Rectal smooth muscle tissue (tissue), 1 donor: ENCODE results near the gene CABLES1.

Source experiments
- H3K27ac ChIP-seq: one replicate; pipeline ENCODE4 v1.7.0; 2013; ENCODE audit warnings: low read depth, low read length, inconsistent platforms
- H3K27me3 ChIP-seq: one replicate; pipeline ENCODE4 v1.7.0; 2013; ENCODE audit warnings: low read length; ENCODE audit not compliant: control insufficient read depth, insufficient read depth
- H3K36me3 ChIP-seq: one replicate; pipeline ENCODE4 v1.7.0; 2013; ENCODE audit warnings: low read length; ENCODE audit not compliant: control insufficient read depth, insufficient read depth
- H3K4me1 ChIP-seq: one replicate; pipeline ENCODE4 v1.7.0; 2013; ENCODE audit warnings: low read length; ENCODE audit not compliant: control insufficient read depth, insufficient read depth
- H3K4me3 ChIP-seq: one replicate; pipeline ENCODE4 v1.7.0; 2013; ENCODE audit warnings: low read length
- H3K9ac ChIP-seq: one replicate; pipeline ENCODE4 v1.7.0; 2013; ENCODE audit warnings: low read length

CABLES1 gene

GRCh38 chr18:23230686-23231085 lies 95.4 kb downstream of the CABLES1 start:
- H3K4me1 ChIP-seq, result peaks cover 18% of the 10 kb centered on the region
- no peak overlapping the region for H3K9ac ChIP-seq
- H3K4me3 ChIP-seq, result no peak overlapping the region
- H3K27me3 ChIP-seq, result no peaks in the 10 kb centered on the region
- H3K36me3 ChIP-seq, result no peaks in the 10 kb centered on the region
- no peak overlapping the region for H3K27ac ChIP-seq

- H3K4me1 ChIP-seq, result peaks cover 13% of the 10 kb centered on the region
- H3K27me3 ChIP-seq, result no peaks in the 10 kb centered on the region
- H3K36me3 ChIP-seq, result no peaks in the 10 kb centered on the region
- H3K27ac ChIP-seq, result no peak overlapping the region
- no peak overlapping the region for H3K4me3 ChIP-seq
- no peak overlapping the region for H3K9ac ChIP-seq
Observed at GRCh38 chr18:23231340-23232021, 96.2 kb downstream of the CABLES1 start.

GRCh38 chr18:23232331-23232730 lies 97.0 kb downstream of the CABLES1 start:
- no peak overlapping the region for H3K27ac ChIP-seq
- no peak overlapping the region for H3K9ac ChIP-seq
- H3K4me3 ChIP-seq, result no peak overlapping the region
- H3K36me3 ChIP-seq, result no peaks in the 10 kb centered on the region
- H3K27me3 ChIP-seq, result no peaks in the 10 kb centered on the region
- peaks cover 11% of the 10 kb centered on the region for H3K4me1 ChIP-seq

- no peak overlapping the region for H3K4me3 ChIP-seq
- no peaks in the 10 kb centered on the region for H3K27me3 ChIP-seq
- no peak overlapping the region for H3K27ac ChIP-seq
- no peak overlapping the region for H3K9ac ChIP-seq
- peaks cover 11% of the 10 kb centered on the region for H3K4me1 ChIP-seq
- H3K36me3 ChIP-seq, result no peaks in the 10 kb centered on the region
Observed at GRCh38 chr18:23234619-23235018, 99.3 kb downstream of the CABLES1 start.

- Histone ChIP-seq H3K27ac (no peak overlapping the region), H3K4me3 (no peak overlapping the region), H3K27me3 (no peaks in the 10 kb centered on the region), H3K36me3 (no peaks in the 10 kb centered on the region), H3K4me1 (peaks cover 9% of the 10 kb centered on the region), H3K9ac (no peak overlapping the region)
Observed at GRCh38 chr18:23235336-23235735, 100.1 kb downstream of the CABLES1 start.

- H3K9ac ChIP-seq, result no peak overlapping the region
- no peak overlapping the region for H3K27ac ChIP-seq
- H3K36me3 ChIP-seq, result no peaks in the 10 kb centered on the region
- H3K4me3 ChIP-seq, result no peak overlapping the region
- H3K4me1 ChIP-seq, result peaks cover 9% of the 10 kb centered on the region
- no peaks in the 10 kb centered on the region for H3K27me3 ChIP-seq
Observed at GRCh38 chr18:23235860-23236259, 100.6 kb downstream of the CABLES1 start.

GRCh38 chr18:23236876-23237468 lies 101.7 kb downstream of the CABLES1 start:
- Histone ChIP-seq H3K4me1 (peaks cover 9% of the 10 kb centered on the region), H3K27ac (peak overlapping the region; percentile 74), H3K9ac (no peak overlapping the region), H3K27me3 (no peaks in the 10 kb centered on the region), H3K36me3 (no peaks in the 10 kb centered on the region), H3K4me3 (peak overlapping the region; percentile 48)

GRCh38 chr18:23237524-23238151 lies 102.4 kb downstream of the CABLES1 start:
- Histone ChIP-seq H3K4me3 (peak overlapping the region; percentile 48), H3K27ac (peak overlapping the region; percentile 74), H3K4me1 (peaks cover 9% of the 10 kb centered on the region), H3K27me3 (no peaks in the 10 kb centered on the region), H3K36me3 (no peaks in the 10 kb centered on the region), H3K9ac (peak overlapping the region; percentile 37)

GRCh38 chr18:23238152-23238531 lies 102.9 kb downstream of the CABLES1 start:
- Histone ChIP-seq H3K27me3 (no peaks in the 10 kb centered on the region), H3K4me3 (peak overlapping the region; percentile 48), H3K4me1 (peaks cover 9% of the 10 kb centered on the region), H3K36me3 (no peaks in the 10 kb centered on the region), H3K9ac (peak overlapping the region; percentile 37), H3K27ac (peak overlapping the region; percentile 74)

GRCh38 chr18:23238651-23239349 lies 103.5 kb downstream of the CABLES1 start:
- Histone ChIP-seq H3K36me3 (no peaks in the 10 kb centered on the region), H3K9ac (no peak overlapping the region), H3K4me3 (no peak overlapping the region), H3K27me3 (no peaks in the 10 kb centered on the region), H3K27ac (peak overlapping the region; percentile 74), H3K4me1 (peaks cover 9% of the 10 kb centered on the region)

GRCh38 chr18:23239350-23239692 lies 104.0 kb downstream of the CABLES1 start:
- H3K27ac ChIP-seq, result no peak overlapping the region
- no peaks in the 10 kb centered on the region for H3K27me3 ChIP-seq
- H3K36me3 ChIP-seq, result no peaks in the 10 kb centered on the region
- H3K4me1 ChIP-seq, result peaks cover 9% of the 10 kb centered on the region
- no peak overlapping the region for H3K4me3 ChIP-seq
- no peak overlapping the region for H3K9ac ChIP-seq

- Histone ChIP-seq H3K27ac (no peak overlapping the region), H3K4me1 (peaks cover 9% of the 10 kb centered on the region)
Observed at GRCh38 chr18:23239885-23240608, 104.8 kb downstream of the CABLES1 start.

More at GRCh38 chr18:23239885-23240608, 104.8 kb downstream of the CABLES1 start:
- Histone ChIP-seq H3K36me3 (no peaks in the 10 kb centered on the region), H3K4me3 (no peak overlapping the region), H3K9ac (no peak overlapping the region), H3K27me3 (no peaks in the 10 kb centered on the region)
